Uterus (tissue), 2 donors: ENCODE results near the gene TANGO6.

ENCODE experiments used
- CTCF ChIP-seq, 4 experiments: fragments of 200-600 bp in 2 of 4; fragments of 450-650 bp in 2 of 4; sonication (generic) in 2 of 4; IDR thresholded peaks; one replicate each; pipeline ENCODE4 v1.5.1; 2016 to 2019; ENCODE audit warnings: antibody characterized with exemption in 4 of 4, mild to moderate bottlenecking in 2 of 4, moderate library complexity in 1 of 4
- POLR2A ChIP-seq, 2 donors: fragments of 450-650 bp; IDR thresholded peaks; one replicate each; pipeline ENCODE4 v1.6.1; 2016; ENCODE audit warnings: antibody characterized with exemption in 2 of 2, mild to moderate bottlenecking in 1 of 2, moderate library complexity in 1 of 2

- TF ChIP-seq CTCF (IDR thresholded peaks at IDR 0.05) (no peak), POLR2A (IDR thresholded peaks at IDR 0.05) (no peak)
These were observed 66.7 kb downstream of the TANGO6 start for GRCh38 chr16:68910051-68910450.
